Breast epithelium (tissue), 4 donors: Measurements from ENCODE around the gene ATF1. TPM values are rescaled to one million over a fixed set of nuclear protein-coding genes. Genes with fewer than 3 reads are reported as not detected.
A peak's percentile ranks its signal among the peaks of the same experiment; 100 is the strongest.

Experiments used
- DNase-seq, 2 donors: peaks; one replicate each; pipeline ENCODE4 v3.0.0-alpha.2; 2019; ENCODE audit warnings: low spot score in 2 of 2
- H3K27ac ChIP-seq, 2 donors: fragments of 200-600 bp; sonication (generic) in 1 of 2; one replicate each; pipeline ENCODE4 v1.5.1; 2016 to 2019; ENCODE audit warnings: mild to moderate bottlenecking in 1 of 2
- H3K27me3 ChIP-seq, 2 donors: fragments of 200-600 bp; sonication (generic) in 1 of 2; one replicate each; pipeline versions ENCODE4 v1.5.1 to v1.6.0; 2017 to 2019; ENCODE audit warnings: control low read depth in 1 of 2, mild to moderate bottlenecking in 1 of 2
- H3K36me3 ChIP-seq: fragments of 200-600 bp; one replicate; pipeline ENCODE4 v1.5.1; 2019
- H3K4me1 ChIP-seq, 2 donors: fragments of 200-600 bp; sonication (generic); one replicate each; pipeline ENCODE4 v1.5.1; 2016 to 2019; ENCODE audit warnings: control low read depth in 1 of 2
- H3K4me3 ChIP-seq, 3 donors: fragments of 200-600 bp; sonication (generic); 1 replicate in 2 of 3; 2 replicates in 1 of 3; pipeline ENCODE4 v1.5.1; 2016 to 2019; ENCODE audit warnings: mild to moderate bottlenecking in 3 of 3, moderate library complexity in 2 of 3
- H3K9me3 ChIP-seq, 2 donors: fragments of 200-600 bp; sonication (generic) in 1 of 2; one replicate each; pipeline ENCODE4 v1.5.1; 2016 to 2019; ENCODE audit warnings: control low read depth in 1 of 2
- POLR2A ChIP-seq: fragments of 450-650 bp; IDR thresholded peaks from one replicate; pipeline ENCODE4 v1.6.1; 2016; ENCODE audit warnings: antibody characterized with exemption, mild to moderate bottlenecking, moderate library complexity
- POLR2AphosphoS5 ChIP-seq, 3 donors: sonication (generic); formaldehyde crosslinking; IDR thresholded peaks; one replicate each; pipeline ENCODE4 v1.6.1; 2017; ENCODE audit warnings: antibody characterized with exemption in 3 of 3
- intact Hi-C: fragments of 100-400 bp; cut with DNase I; formaldehyde crosslinking; loops from one replicate; pipeline ENCODE4 v1.15.1; 2023; ENCODE audit warnings: low total_unique reads
- total RNA-seq, 3 donors: library from RNA; depleted of rRNA; stranded (reverse); fragments of >200 nt; gene quantifications; one replicate each; pipeline ENCODE4 v1.1.0, GENCODE V29; 2016
- TF ChIP-seq, protein P1 (sequence below), 3 donors: fragments of 450-650 bp; IDR thresholded peaks; one replicate each; pipeline ENCODE4 v1.5.1; 2016 to 2017; ENCODE audit warnings: antibody characterized with exemption in 3 of 3, mild to moderate bottlenecking in 3 of 3, moderate library complexity in 3 of 3

The ATF1 gene
- 10 to 100 TPM; 22.2 to 32.2 (median 27.2) TPM for total RNA-seq

DNA sequence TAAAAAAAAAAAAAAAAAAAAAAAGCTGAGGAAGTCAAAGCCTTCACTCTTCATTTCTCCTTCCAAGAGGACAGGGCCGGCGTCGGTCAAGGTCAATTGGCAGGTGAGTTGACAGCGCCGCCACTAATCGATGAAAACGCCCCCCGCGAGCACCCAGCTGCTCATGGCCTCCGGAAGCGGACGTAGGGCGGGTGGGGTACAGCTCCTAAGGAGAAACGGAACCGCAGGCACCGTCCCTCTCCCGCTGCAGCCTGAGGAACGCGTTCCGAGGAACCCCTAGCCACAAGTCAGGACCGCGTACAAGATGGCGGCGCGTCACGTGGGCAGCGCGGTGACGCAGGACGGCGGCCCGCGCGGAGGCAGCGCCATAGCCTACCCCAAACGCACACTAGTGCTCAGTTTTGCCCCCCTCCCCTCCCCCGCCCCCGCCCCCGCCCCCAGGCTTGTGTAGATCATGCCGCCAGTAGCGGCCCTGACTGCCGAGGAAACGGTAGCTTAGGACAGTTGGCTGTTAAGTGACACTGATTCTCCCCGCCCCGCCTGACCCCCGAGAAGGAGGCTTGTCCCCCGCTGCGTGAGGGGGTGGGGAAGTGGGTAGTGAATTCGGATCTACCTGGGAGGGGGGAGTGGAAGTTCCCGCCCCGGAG is at the start of gene ATF1:
Gene ATF1 (plus strand): TSS at position 463 of the 647 bp plus-strand sequence. CDS start 16,045 bp downstream, outside the sequence.
- TF ChIP-seq POLR2A (no peak), POLR2AphosphoS5 (IDR thresholded peaks at IDR 0.05) (peak; percentile 87 to 93 (median 90))
- TF ChIP-seq, protein P1, sequence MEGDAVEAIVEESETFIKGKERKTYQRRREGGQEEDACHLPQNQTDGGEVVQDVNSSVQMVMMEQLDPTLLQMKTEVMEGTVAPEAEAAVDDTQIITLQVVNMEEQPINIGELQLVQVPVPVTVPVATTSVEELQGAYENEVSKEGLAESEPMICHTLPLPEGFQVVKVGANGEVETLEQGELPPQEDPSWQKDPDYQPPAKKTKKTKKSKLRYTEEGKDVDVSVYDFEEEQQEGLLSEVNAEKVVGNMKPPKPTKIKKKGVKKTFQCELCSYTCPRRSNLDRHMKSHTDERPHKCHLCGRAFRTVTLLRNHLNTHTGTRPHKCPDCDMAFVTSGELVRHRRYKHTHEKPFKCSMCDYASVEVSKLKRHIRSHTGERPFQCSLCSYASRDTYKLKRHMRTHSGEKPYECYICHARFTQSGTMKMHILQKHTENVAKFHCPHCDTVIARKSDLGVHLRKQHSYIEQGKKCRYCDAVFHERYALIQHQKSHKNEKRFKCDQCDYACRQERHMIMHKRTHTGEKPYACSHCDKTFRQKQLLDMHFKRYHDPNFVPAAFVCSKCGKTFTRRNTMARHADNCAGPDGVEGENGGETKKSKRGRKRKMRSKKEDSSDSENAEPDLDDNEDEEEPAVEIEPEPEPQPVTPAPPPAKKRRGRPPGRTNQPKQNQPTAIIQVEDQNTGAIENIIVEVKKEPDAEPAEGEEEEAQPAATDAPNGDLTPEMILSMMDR (IDR thresholded peaks at IDR 0.05): no peak
- Histone ChIP-seq H3K36me3 (no peaks in the 10 kb centered on the region), H3K4me1 (peaks cover 4 to 5% of the 10 kb centered on the region in 2 donors), H3K27me3 (no peaks in the 10 kb centered on the region), H3K9me3 (no peaks in the 10 kb centered on the region), H3K27ac (peak within 1 kb of the TSS; percentile 94 to 99), H3K4me3 (peak within 1 kb of the TSS; percentile 73 to 91 (median 91))
- intact Hi-C loops: no loop called here
- DNase-seq: peak; percentile 87 to 92

GRCh38 chr12:50715174-50715573 is 48.7 kb upstream of the ATF1 start:
- no peaks in the 10 kb centered on the region for H3K9me3 ChIP-seq
- H3K4me3 ChIP-seq: no peak overlapping the region
- peak overlapping the region; percentile 9 to 57 for H3K27ac ChIP-seq
- peaks cover 0 to 8% of the 10 kb centered on the region in 2 donors for H3K4me1 ChIP-seq
- intact Hi-C loops: no loop called here
- TF ChIP-seq, protein P1 (IDR thresholded peaks at IDR 0.05): no peak
- no peak for TF ChIP-seq POLR2A
- no peak for TF ChIP-seq POLR2AphosphoS5 (IDR thresholded peaks at IDR 0.05)
- no peaks in the 10 kb centered on the region for H3K36me3 ChIP-seq
- H3K27me3 ChIP-seq: no peaks in the 10 kb centered on the region
- DNase-seq: peak in 1 of 2 donors; percentile 33

DNA sequence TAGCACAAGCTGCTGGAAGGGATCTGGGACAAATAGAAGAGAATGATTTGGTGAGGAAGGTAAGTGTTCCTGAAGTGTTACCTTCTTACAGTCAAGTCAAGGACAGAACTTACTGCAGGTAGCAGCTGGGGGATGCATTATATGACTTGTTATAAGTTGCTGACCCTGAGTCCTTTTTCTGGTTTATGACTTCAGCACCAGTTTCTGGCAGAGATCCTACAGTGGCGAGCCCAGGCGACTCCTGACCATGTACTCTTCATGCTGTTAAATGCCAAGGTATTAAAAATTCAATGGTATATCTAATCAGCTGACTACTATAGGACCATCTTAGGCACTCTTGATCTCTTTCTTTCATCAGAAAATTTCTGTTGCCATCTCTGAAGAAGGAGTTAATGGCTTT is 45.1 kb upstream of the ATF1 start:
- DNase-seq: no peak
- no peaks in the 10 kb centered on the region for H3K36me3 ChIP-seq
- H3K9me3 ChIP-seq: no peaks in the 10 kb centered on the region
- H3K4me1 ChIP-seq: peaks cover 0 to 8% of the 10 kb centered on the region in 2 donors
- H3K27me3 ChIP-seq: no peaks in the 10 kb centered on the region
- TF ChIP-seq POLR2AphosphoS5 (IDR thresholded peaks at IDR 0.05) (no peak), POLR2A (no peak)
- TF ChIP-seq, protein P1 (IDR thresholded peaks at IDR 0.05): no peak
- intact Hi-C loops: loop anchor here (1.0 kb wide), 1 partner anchor 14 kb away; no protein-coding TSS in a partner anchor
- no peak overlapping the region for H3K27ac ChIP-seq
- no peak overlapping the region for H3K4me3 ChIP-seq

GRCh38 chr12:50720085-50720484 is 43.8 kb upstream of the ATF1 start:
- Histone ChIP-seq H3K27me3 (no peaks in the 10 kb centered on the region), H3K36me3 (no peaks in the 10 kb centered on the region), H3K4me3 (no peak overlapping the region), H3K4me1 (peaks cover 0 to 6% of the 10 kb centered on the region in 2 donors), H3K27ac (no peak overlapping the region), H3K9me3 (no peaks in the 10 kb centered on the region)
- DNase-seq: no peak
- intact Hi-C loops: no loop called here
- TF ChIP-seq, protein P1 (IDR thresholded peaks at IDR 0.05): no peak
- TF ChIP-seq POLR2AphosphoS5 (IDR thresholded peaks at IDR 0.05) (no peak), POLR2A (no peak)

DNA sequence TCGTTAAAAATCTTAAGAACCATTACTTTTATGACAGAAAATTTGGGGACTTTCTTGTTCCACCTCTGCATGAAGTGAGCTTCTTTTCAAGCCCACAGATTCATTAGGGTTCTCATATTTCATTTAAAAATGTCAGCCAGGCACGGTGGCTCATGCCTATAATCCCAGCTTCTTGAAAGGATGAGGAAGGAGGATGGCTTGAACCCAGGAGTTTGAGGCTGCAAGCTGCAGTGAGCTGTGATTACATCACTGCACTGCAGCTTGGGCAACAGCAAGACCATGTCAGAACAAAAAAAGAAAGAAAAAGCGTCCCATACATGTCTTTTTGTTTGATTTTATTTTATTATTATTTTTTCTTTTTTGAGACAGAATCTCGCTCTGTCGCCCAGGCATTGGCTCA is 43.4 kb upstream of the ATF1 start:
- H3K27me3 ChIP-seq: no peaks in the 10 kb centered on the region
- no peak for DNase-seq
- intact Hi-C loops: no loop called here
- H3K4me3 ChIP-seq: no peak overlapping the region
- H3K36me3 ChIP-seq: no peaks in the 10 kb centered on the region
- H3K9me3 ChIP-seq: no peaks in the 10 kb centered on the region
- TF ChIP-seq POLR2A: no peak
- TF ChIP-seq, protein P1 (IDR thresholded peaks at IDR 0.05): no peak
- TF ChIP-seq POLR2AphosphoS5 (IDR thresholded peaks at IDR 0.05): no peak
- no peak overlapping the region for H3K27ac ChIP-seq
- H3K4me1 ChIP-seq: peaks cover 0 to 2% of the 10 kb centered on the region in 2 donors
